HG03520 (cell line): Measurements from ENCODE around the gene CANX.
"Not testable (repeated sequence)": the region's sequence is repeated elsewhere in the genome, so short reads cannot be mapped to it uniquely, and the experiment has no call there.

Experiments
- ATAC-seq: cut with Tn5 transposase; IDR thresholded peaks from one replicate; pipeline ENCODE4 v1.9.1; 2021; ENCODE audit warnings: mild to moderate bottlenecking, moderate library complexity; ENCODE audit not compliant: unreplicated experiment

CANX gene

DNA sequence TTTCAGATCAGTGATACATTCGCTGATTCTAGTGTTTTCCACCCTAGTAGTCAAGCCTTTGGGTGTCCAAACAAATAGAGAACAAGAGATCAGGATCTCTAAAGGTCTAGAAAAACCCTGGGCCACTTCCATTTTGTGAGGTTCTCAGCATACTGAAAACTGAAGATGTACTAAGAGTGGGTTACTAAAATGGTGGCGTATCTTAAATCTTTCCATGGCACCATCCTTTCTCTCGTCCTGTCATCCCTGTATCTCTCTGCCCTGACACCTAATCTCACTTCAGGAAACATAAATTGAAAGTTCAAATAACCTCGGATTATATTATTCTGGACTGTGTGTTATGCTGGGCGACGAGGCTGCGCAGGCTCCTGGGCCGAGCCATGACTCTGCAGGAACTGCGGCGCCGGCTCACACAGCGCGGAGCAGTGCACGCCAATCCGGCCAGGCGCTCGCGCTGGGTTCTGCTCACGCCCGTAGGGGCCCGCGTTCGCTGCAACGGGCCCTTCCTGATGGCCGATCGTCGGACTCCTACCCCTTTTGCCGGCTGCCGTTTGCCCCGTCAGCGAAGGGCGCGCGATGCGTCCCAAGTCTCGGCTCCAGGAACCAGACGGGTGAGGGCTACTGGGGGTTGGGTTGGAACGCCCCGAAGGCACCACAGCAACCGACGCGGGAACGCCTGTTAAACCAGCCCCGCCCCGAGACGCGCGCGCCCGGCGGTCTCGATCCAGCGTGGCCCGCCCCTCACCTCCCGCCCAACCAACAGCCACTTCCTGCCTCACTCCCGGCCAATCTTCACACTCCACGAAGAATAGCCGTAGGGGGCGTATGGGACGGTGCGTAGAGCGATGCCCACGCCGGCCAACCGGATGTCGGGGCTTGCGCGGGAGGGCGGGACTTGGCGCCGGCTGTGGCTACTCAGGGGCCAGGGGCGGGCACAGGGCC lies 503 bp upstream of the CANX start:
- peak; percentile 90 for ATAC-seq

DNA sequence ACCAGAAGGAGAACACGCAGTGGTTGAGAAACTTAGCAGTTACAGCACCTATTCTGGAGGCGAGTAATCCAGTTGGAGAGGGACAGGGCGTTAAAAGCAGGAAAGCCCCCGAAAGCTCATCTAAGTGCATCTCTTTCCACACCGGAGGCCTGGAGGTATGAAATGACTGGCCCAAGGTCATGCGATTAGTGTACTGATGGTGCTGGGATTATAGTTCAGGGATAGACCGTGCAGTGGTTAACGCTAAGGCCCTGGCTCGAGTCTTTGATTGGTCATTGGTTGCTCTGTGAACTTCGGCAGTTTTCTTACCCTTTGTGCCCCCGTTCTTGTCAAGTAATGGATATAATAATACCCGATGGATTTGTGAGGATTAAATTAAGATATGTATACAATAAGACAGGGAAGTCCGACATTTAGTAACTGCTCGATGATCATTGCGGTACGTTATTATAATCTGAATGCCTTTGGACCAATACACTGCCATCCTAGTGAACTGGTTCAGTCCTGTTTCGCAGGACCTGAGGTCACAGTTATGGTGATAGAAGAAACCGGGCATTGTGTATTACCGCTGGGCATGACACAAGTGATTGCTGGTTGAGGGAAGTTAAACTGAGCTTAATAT lies 960 bp downstream of the CANX start:
- peak; percentile 26 for ATAC-seq

DNA sequence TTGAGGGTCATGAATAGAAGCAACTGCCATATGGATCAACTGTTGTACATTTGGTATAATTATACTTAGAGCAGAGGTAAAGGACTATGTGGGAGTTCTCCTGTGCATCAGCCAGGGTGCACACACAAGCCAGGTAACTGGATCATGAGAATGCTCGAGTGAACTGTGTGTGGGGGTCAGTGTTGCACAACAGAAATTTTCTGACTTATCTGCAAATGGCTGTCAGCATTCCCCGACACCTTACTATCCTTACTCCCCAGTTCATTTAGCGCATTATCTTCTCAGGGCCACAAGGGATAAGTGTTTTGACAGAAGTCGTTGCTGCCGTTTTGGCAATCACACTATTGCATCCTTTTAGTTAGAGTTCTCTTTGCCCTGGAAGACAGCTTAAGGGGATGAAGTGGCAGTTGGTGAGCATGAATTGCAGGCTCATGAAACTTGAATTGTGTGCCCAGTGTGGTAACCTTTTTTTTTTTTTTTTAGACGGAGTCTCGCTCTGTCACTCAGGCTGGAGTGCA lies 1.7 kb downstream of the CANX start:
- ATAC-seq = no peak

DNA sequence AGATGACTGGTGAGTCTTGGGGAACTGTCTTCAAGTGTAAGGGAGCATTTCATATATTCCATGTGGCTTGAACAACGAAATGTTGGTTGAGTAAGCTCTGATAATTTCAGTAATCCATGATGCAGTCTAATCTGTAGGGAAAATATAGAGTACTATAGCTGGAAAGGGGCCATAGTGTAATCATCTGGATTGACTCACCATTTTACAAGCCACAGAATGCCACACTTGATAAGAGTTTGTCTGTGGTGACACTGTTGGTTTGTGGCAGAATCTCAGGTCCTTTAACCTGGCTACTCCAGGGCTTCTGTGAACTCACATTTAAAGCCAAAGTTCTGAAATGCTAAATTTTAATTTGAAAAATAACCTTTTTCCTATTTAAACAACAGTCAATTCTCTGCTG lies 17.5 kb downstream of the CANX start:
- no peak for ATAC-seq

GRCh38 chr5:179720222-179720621 lies 21.5 kb downstream of the CANX start:
- no peak for ATAC-seq

GRCh38 chr5:179724163-179724562 lies 25.4 kb downstream of the CANX start:
- ATAC-seq = no peak

DNA sequence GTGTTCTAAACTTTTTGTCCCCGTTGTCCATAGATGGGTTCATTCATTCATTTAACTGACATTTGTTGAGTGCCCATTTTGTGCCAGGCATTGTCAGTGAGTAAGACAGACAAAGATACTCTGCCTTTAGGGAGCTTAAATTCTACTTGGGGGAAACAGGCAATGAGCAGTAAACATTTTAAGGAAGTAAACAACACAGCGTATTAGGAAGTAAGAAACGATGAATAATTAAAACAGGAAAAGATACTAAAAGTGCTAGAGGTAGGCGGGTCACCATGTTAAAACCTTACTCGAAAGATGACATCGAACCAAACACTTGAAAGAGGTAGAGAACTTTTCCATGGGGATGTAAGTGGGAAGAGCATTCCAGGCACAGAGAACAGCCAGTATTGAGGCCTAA lies 28.3 kb downstream of the CANX start:
- no peak for ATAC-seq

GRCh38 chr5:179729303-179729702 lies 30.5 kb downstream of the CANX start:
- no peak for ATAC-seq

- ATAC-seq = no peak
Measured at GRCh38 chr5:179729727-179730126, 31.0 kb downstream of the CANX start.

DNA sequence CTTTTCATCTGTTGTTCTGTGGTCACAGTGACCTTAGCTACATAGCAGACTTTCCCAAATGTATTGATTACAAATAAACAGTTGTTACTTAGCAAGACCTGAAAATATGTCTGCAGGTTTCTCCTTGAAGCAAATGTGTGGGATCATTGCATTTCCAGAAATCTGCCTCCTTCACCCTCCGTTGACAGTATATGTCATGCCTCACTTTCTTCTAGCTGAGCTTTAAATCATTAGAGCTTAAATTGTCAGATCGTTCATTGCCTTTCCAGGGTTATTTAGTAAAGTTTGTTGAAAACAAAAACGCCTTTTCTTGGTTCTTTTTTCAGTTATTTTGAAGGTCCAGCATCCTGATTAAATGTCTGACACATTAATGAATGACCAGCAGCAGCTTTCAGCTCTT lies 31.6 kb downstream of the CANX start:
- no peak for ATAC-seq

DNA sequence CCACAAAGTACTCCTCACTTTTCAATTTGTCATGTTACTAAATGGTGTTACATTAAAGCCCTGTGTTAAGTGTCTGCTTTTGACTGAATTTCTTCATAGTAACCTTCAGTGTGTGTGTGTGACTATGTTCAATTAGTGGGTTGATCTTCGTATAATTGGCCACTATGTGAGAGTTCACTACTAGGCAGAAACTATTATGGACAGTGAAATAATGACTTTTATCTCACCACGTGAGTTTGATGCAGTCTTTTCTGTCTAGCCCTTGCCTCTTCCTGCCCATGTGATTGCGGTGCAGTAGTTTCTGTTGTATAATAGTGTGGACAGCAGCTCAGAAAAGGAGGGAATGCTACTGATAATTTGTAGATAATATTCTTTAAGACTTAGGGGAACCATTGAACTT lies 32.1 kb downstream of the CANX start:
- no peak for ATAC-seq

DNA sequence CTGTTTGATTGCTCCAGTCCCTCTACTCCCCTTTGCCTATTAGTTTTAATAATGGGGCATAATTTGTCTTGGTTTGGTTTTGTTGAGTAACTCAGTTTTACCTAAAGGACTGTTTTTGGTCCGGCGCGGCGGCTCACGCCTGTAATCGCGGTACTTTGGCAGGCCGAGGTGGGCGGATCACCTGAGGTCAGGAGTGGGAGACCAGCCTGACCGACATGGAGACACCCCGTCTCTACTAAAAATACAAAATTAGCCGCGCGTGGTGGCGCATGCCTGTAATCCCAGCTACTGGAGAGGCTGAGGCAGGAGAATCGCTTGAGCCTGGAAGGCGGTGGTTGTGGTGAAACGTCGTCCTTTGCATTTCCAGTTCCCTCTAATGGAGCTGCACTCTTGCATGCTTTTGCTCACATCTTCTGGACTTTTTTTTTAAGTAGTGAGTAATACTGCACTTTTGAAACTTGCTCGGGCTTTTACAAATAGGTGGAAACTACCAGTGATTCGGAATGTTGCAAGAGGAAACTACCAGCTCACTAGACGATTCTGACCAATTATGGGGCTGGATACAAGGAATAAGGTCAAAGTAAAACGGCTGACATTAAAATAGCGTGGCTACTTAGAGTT lies 33.1 kb downstream of the CANX start:
- ATAC-seq = peak; percentile 2

- peak; percentile 95 for ATAC-seq
Measured at GRCh38 chr5:179732412-179732917, 33.7 kb downstream of the CANX start, which contains the start of gene MAML1. Gene MAML1, plus strand, starts transcription at chr5:179732822. Its CDS starts 291 bp downstream, at chr5:179733113.

- ATAC-seq = peak; percentile 20
Measured at GRCh38 chr5:179732918-179733771, 34.4 kb downstream of the CANX start.

GRCh38 chr5:179733772-179734126 lies 35.0 kb downstream of the CANX start:
- no peak for ATAC-seq

GRCh38 chr5:179734536-179735164 lies 35.9 kb downstream of the CANX start:
- no peak for ATAC-seq

DNA sequence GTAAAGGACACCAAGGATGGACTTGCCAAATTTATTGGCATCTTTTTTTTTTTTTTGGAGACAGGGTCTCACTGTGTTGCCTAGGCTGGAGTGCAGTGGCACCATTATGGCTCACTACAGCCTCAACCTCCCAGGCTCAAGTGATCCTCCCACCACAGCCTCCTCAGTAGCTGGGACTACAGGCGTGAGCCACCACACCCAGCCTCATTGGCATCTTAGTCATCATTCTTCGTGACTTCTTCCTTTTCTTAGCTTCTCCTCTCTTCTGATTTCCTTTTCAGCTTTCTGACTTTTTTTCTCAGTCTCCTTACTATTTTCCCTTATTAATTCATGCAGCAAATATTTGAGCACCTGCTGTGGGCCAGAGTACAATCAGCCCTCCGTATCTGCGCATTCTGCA lies 40.0 kb downstream of the CANX start:
- ATAC-seq = no peak

- ATAC-seq = not testable (repeated sequence)
Measured at GRCh38 chr5:179744106-179744505, 45.3 kb downstream of the CANX start.

DNA sequence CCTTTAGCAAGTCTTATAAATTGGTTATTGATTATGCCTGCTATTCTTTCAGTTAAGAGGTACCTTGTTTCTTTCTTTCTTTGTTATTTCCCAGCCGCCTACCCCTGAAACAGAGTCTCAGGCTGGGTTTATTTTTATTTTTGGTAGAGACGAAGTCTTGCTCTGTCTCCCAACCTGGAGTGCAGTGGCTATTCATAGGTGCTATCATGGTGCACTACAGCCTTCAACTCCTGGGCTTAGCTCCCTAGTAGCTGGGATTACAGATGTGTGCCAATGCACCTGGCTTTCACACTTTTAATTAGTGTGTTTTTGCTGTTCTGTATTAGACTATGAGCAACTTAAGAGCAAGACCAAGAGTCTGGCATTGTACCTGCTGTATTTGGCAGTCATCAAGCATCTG lies 48.1 kb downstream of the CANX start:
- ATAC-seq = no peak

- ATAC-seq = no peak
Measured at GRCh38 chr5:179747811-179748210, 49.0 kb downstream of the CANX start.
